ENCODE data around the gene DLGAP1. TPM values are rescaled to one million over a fixed set of nuclear protein-coding genes. Genes with fewer than 3 reads are reported as not detected.

The DLGAP1 gene
- polyA plus RNA-seq, 6 donors from 2014 or later, result 0.32 TPM; not detected in 5

DNA sequence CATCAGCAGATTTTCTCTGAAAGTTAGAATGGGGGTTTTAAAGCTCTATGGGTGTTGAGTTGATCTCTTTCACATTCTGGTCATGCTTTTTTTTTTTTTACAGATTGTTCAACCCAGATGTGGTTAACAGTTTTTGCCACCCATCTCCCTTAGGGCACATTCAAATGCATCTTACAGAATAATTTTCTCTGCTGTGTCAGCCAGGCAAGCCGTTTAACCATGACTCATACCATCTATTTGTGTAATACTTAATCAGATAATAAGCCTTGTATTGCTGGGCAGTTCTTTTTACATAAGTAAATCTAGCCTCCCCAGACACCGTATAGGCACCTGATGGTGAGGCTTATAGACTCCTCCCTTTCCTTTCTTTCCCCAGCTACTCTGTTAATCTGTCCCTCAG lies 943.1 kb downstream of the DLGAP1 start:
- ATAC-seq (ENCODE audit: low read depth in 2 of 2), result no peak
- no peaks in the 10 kb centered on the region for H3K27me3 Mint-ChIP-seq
- H3K27ac Mint-ChIP-seq, result peak overlapping the region in 1 of 6 donors; percentile 70
- H3K4me1 Mint-ChIP-seq, result peaks cover 0 to 6% (median 4%) of the 10 kb centered on the region in 3 donors
- no peaks in the 10 kb centered on the region for H3K36me3 Mint-ChIP-seq
- no peaks in the 10 kb centered on the region for H3K9me3 Mint-ChIP-seq
- no peak overlapping the region for H3K4me3 Mint-ChIP-seq
- DNase-seq, result no peak

DNA sequence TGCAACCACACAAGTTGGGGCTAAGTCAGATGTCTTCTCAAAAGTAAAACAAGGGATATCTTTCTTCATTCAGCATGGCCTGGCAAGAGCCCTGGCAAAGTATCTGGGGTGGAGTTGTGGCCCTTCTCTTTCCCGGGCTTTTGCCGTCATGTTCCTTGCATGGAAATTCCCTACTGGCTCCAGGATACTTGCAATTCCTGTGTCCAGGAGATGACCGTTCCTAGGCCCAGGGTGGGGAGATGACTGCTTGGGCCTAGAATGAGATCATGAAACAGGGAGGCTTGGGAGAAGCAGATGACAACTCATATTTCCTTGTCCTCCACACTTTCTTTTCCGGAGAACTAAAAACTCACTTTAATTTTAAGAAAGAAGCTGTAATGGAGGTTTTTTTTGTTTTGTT lies 944.2 kb downstream of the DLGAP1 start:
- H3K4me3 Mint-ChIP-seq, result no peak overlapping the region
- H3K27me3 Mint-ChIP-seq, result no peaks in the 10 kb centered on the region
- no peak for ATAC-seq (ENCODE audit: low read depth in 2 of 2)
- no peaks in the 10 kb centered on the region for H3K9me3 Mint-ChIP-seq
- H3K36me3 Mint-ChIP-seq, result no peaks in the 10 kb centered on the region
- peaks cover 0 to 6% (median 4%) of the 10 kb centered on the region in 3 donors for H3K4me1 Mint-ChIP-seq
- no peak for DNase-seq
- no peak overlapping the region for H3K27ac Mint-ChIP-seq

DNA sequence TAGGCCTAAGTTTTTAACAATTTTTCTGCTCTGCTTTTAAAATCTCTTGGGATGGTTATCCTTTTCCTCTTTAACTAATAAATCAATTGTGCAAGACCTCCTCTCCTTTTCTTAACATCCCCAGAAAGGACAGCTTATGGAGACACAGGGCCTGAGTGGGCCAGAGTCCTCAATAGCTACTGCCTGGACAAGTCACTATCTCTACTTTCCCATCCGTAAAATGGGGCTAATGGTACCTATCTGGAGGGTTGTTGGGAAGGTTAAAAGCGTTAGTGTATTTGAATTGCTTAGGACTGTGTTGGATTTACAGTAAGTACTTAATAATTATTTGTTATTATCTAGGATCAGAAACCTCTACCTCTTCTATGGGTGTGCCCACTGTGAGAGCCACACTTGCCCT lies 945.1 kb downstream of the DLGAP1 start:
- Mint-ChIP-seq H3K4me3 (peak overlapping the region in 1 of 8 donors; percentile 41), H3K36me3 (no peaks in the 10 kb centered on the region), H3K27ac (no peak overlapping the region), H3K4me1 (peaks cover 0 to 6% (median 4%) of the 10 kb centered on the region in 3 donors), H3K9me3 (no peaks in the 10 kb centered on the region), H3K27me3 (peaks cover 0 to 1% (median 0%) of the 10 kb centered on the region in 3 donors)
- DNase-seq (no peak), ATAC-seq (ENCODE audit: low read depth in 2 of 2) (no peak)

DNA sequence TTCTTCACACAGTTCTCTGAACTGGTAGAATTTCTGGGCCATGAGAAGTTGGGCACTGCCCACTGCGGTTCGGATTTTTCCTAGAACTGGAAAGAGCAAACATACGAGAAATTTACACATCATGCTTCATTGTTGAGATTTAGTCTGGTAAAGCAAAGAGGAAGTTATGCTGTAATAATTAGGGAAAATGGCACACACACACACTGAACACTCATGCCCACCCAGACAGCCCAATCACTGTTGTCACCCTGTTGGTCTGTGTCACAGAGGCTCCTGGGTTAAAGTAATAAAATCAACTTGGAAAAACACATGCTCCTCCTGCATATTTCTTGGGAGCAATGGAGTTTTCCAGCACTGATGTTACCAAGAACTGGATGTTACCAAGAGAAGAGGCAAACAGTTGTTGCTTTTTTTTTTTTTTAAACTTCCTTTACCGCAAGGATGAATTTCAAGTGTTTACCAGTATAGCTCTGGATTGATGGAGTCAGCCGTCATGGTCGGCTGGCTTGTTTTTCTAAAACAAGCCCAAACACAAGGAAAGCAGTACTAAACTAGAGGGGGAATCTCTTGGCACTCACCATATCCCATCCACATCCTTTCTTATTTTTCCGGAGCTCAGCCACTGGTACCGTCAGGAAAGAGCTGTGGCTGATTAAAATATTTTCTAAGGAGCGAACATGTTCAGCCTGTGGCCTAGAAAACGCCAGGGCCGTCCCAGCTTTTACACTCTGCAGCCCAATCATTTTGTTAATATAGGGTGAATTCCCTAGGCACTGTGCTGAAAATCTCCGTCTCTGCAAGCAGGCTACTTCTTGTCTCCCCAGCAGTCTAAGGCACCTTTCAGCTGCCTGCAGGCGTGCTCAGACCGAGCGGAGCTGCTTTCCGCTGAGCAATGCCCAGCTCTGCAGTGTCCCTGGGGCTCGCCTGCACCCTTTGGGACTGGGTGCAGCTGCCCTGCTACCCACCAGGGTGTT lies 946.2 kb downstream of the DLGAP1 start:
- H3K27ac Mint-ChIP-seq, result peak overlapping the region in 1 of 6 donors; percentile 34
- DNase-seq (no peak), ATAC-seq (ENCODE audit: low read depth in 2 of 2) (no peak)
- no peaks in the 10 kb centered on the region for H3K9me3 Mint-ChIP-seq
- H3K4me1 Mint-ChIP-seq, result peaks cover 0 to 6% (median 4%) of the 10 kb centered on the region in 3 donors
- H3K27me3 Mint-ChIP-seq, result peaks cover 0 to 5% (median 0%) of the 10 kb centered on the region in 3 donors
- H3K36me3 Mint-ChIP-seq, result no peaks in the 10 kb centered on the region
- H3K4me3 Mint-ChIP-seq, result no peak overlapping the region

DNA sequence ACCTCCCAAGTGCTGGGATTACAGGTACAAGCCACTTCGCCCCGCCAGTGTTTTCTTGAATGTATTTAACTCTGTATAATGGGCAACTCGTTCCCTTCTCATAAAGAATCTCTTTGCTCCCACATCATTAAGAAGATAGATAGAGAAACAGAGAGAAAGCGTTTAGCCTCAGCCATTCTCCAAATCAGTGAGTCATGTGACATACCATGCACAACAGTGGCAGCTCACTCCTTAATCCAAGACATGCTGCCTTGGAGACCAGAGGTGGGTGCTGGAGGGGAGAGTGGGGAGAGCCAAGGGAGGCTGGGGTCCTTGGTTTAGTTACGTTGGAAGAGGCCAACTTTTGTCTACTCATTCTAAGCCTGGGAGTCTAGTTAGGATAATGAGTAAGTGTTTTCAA lies 950.5 kb downstream of the DLGAP1 start:
- DNase-seq (no peak), ATAC-seq (ENCODE audit: low read depth in 2 of 2) (no peak)
- Mint-ChIP-seq H3K4me1 (peaks cover 3 to 6% (median 5%) of the 10 kb centered on the region in 3 donors), H3K4me3 (no peak overlapping the region), H3K36me3 (no peaks in the 10 kb centered on the region), H3K27me3 (peaks cover 5 to 20% (median 5%) of the 10 kb centered on the region in 3 donors), H3K9me3 (no peaks in the 10 kb centered on the region), H3K27ac (no peak overlapping the region)

DNA sequence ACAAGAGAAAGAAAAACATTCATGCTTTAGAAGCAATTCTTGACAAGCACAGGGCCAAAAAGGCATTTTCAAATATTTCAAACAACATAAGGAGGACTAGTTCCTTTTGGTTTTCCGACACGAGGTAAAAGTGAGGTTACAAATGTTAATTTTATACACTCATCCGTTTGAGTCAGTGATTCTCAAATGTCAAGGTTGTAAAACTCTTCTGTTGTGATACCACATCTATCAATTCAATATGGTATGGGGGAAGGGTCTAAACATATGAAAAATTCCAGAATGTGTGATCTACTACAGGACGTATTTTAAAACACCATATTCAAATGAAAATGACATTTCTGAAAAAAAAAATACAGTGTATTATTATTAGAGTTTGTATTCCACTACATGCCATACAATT lies 952.5 kb downstream of the DLGAP1 start:
- Mint-ChIP-seq H3K27ac (no peak overlapping the region), H3K27me3 (peaks cover 17 to 31% (median 18%) of the 10 kb centered on the region in 3 donors), H3K4me1 (peaks cover 11 to 17% (median 16%) of the 10 kb centered on the region in 3 donors), H3K4me3 (no peak overlapping the region), H3K9me3 (peaks cover 0 to 2% (median 0%) of the 10 kb centered on the region in 7 donors), H3K36me3 (no peaks in the 10 kb centered on the region)
- ATAC-seq (ENCODE audit: low read depth in 2 of 2), result no peak
- no peak for DNase-seq

DNA sequence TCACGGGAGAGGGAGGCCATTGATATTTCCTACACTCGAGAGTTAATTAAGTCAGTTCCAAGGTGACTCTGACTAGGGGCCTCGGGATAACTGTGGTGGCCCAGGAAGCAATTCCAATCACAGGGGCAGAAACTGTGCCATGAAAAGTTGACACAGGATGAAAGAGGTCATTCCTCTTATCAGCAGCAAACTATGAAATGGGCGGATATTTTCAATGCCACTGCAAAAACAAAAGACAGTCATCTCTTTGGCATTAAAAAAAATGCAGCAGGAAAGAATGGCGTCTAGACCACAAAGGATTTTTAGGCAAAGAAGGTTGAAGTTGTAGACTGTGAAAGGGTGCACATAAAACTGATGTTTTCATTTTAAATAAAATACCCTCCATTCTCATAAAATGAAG lies 955.1 kb downstream of the DLGAP1 start:
- no peaks in the 10 kb centered on the region for H3K36me3 Mint-ChIP-seq
- H3K27ac Mint-ChIP-seq, result no peak overlapping the region
- peaks cover 17 to 30% (median 18%) of the 10 kb centered on the region in 3 donors for H3K27me3 Mint-ChIP-seq
- peaks cover 0 to 2% (median 0%) of the 10 kb centered on the region in 7 donors for H3K9me3 Mint-ChIP-seq
- peak overlapping the region; percentile 9 to 87 (median 78) for H3K4me3 Mint-ChIP-seq
- peaks cover 11 to 21% (median 17%) of the 10 kb centered on the region in 3 donors for H3K4me1 Mint-ChIP-seq
- DNase-seq (no peak), ATAC-seq (ENCODE audit: low read depth in 2 of 2) (no peak)

DNA sequence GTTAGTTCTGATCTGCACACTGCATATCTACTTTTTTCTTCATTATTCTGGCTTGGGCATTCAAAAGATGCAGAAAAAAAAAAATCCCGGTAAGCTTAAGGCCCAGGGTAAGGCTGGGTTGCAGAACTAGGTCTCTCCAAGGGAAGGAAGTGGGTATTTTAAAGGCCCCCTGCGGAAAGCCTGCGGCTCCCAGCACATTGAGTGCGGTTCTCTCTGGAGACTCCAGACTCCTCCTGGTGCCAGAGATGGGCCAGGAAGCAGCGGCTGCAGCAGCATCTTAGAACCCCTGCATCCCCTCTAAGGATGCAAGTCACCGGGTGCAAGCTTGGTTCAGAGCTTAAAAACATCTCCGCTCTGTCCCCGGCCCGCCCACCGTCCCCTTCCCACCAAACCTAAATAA lies 955.6 kb downstream of the DLGAP1 start:
- peak overlapping the region; percentile 75 to 91 (median 86) for H3K4me3 Mint-ChIP-seq
- peaks cover 11 to 23% (median 20%) of the 10 kb centered on the region in 3 donors for H3K4me1 Mint-ChIP-seq
- H3K27ac Mint-ChIP-seq, result peak overlapping the region in 2 of 6 donors; percentile 22 to 61
- H3K36me3 Mint-ChIP-seq, result no peaks in the 10 kb centered on the region
- H3K9me3 Mint-ChIP-seq, result peaks cover 0 to 2% (median 0%) of the 10 kb centered on the region in 7 donors
- peaks cover 17 to 26% (median 18%) of the 10 kb centered on the region in 3 donors for H3K27me3 Mint-ChIP-seq
- ATAC-seq (ENCODE audit: low read depth in 2 of 2), result peak; percentile 10 to 15
- no peak for DNase-seq

DNA sequence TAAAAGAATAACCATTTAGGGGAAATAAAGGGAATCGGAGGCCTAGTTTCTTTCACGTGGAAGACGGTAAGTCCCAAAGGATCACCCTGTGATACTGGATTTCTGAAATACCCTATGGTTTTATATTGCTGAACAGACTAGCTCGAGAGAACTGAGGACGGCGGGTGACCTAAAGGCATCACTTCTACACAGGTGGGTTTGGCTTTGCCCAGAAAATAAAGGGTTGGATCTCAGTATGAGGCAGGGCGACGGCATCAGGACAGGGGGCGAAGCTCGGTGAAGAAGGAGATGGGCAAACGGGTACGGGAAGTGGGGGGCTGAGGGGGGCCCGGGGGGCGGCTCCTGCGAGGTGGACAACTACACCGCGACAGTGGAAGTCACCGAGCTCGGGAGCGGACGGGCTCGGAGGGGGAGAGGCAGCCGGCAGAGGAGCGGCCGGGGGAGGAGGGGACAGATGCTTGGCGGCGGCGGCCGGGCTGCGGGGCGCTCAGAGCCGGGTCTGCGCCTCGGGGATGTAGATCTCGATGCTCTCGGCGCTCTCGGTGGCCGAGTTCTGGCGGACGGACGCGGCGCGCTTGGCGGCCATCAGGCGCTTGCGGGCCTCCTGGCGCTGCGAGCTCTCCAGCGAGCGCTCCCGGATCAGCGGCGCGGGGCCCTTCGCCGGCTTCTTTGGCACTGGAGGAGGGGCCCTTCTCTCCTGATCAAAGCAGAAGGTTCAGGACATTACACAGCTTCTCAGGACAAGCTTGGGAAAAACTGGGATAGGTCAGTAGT lies 956.2 kb downstream of the DLGAP1 start:
- ATAC-seq (ENCODE audit: low read depth in 2 of 2) (peak; percentile 46 to 49), DNase-seq (no peak)
- Mint-ChIP-seq H3K4me1 (peaks cover 14 to 28% (median 26%) of the 10 kb centered on the region in 3 donors), H3K36me3 (no peaks in the 10 kb centered on the region), H3K9me3 (peaks cover 0 to 2% (median 0%) of the 10 kb centered on the region in 7 donors), H3K4me3 (peak overlapping the region; percentile 75 to 91 (median 86)), H3K27me3 (peaks cover 17 to 26% (median 18%) of the 10 kb centered on the region in 3 donors), H3K27ac (peak overlapping the region in 2 of 6 donors; percentile 22 to 47)

DNA sequence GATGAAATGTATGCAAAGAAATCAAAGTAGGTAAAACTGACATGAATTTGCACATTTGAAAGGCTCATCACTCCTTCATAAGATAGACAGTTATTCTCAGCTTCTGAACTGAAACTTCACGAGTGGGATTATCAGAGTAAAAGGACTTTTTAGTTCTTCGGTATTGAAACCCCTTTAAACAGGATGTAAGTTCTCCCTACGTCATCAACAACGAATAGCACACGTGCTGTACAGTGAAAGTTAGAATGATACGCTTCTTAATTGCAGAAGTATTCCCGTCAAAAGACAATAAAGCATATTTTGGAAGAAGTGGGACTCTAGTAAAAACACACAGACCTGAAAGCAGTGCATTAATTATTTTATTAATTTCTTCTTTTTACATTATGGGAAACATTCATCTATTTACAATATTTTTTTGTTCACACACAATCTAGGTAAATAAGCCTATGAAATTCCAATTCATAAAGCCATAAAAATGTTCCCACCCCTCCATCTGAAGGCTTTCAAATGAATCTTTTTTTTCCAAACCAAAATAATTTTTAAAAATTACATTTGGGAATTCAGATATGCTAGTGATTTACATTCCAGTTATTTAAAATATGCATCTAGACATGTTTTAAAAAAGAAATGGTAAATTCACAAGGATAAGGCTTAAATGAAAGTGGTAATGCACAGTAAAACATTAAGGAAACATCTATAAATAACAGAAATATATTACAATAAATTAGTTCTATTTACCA lies 959.2 kb downstream of the DLGAP1 start:
- Mint-ChIP-seq H3K4me1 (peaks cover 24 to 42% (median 38%) of the 10 kb centered on the region in 3 donors), H3K9me3 (peaks cover 0 to 2% (median 0%) of the 10 kb centered on the region in 7 donors), H3K36me3 (no peaks in the 10 kb centered on the region), H3K27ac (peak overlapping the region in 3 of 6 donors; percentile 16 to 67 (median 52)), H3K27me3 (peaks cover 17 to 18% (median 17%) of the 10 kb centered on the region in 3 donors), H3K4me3 (peak overlapping the region in 4 of 8 donors; percentile 13 to 59 (median 22))
- ATAC-seq (ENCODE audit: low read depth in 2 of 2), result peak; percentile 81
- DNase-seq, result peak; percentile 54

DNA sequence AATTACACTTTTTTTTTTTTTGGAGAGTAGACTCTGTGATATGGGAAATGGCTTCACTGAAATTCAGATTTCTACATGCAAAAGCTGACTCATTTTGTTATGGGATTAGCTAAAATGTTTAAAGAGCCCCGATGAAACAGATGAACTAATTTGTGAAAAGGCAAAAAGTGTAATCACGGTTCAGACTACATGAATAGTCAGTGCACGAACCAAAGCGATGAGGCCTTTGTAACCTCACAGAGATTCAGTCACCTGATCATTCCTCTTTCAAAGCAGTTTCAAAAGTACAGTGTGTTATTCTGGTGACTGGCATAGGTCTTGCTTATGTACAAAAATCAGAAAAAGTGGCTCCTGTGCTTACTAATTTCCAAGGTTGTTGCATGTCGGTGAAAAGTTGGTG lies 960.5 kb downstream of the DLGAP1 start:
- H3K27ac Mint-ChIP-seq, result peak overlapping the region in 3 of 6 donors; percentile 49 to 87 (median 74)
- peaks cover 0 to 2% (median 0%) of the 10 kb centered on the region in 7 donors for H3K9me3 Mint-ChIP-seq
- DNase-seq, result no peak
- peaks cover 11 to 17% (median 11%) of the 10 kb centered on the region in 3 donors for H3K27me3 Mint-ChIP-seq
- no peaks in the 10 kb centered on the region for H3K36me3 Mint-ChIP-seq
- peak overlapping the region in 5 of 8 donors; percentile 29 to 90 (median 60) for H3K4me3 Mint-ChIP-seq
- no peak for ATAC-seq (ENCODE audit: low read depth in 2 of 2)
- H3K4me1 Mint-ChIP-seq, result peaks cover 26 to 41% (median 38%) of the 10 kb centered on the region in 3 donors

DNA sequence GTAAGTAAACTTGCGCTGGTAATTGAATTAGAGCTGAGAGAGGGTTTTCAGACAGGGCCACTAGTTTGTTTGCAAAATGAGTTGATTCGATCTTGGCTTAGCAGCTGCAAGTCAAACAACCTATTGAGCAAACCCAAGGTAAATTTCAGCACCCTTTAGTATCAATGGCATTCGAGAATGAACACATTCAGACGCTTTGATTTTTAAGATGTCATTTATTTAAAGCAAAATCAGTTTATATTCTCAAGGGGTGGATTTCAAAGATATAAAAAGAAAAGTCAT lies 960.9 kb downstream of the DLGAP1 start:
- H3K27ac Mint-ChIP-seq, result peak overlapping the region; percentile 52 to 93 (median 88)
- peaks cover 25 to 38% (median 35%) of the 10 kb centered on the region in 3 donors for H3K4me1 Mint-ChIP-seq
- DNase-seq (no peak), ATAC-seq (ENCODE audit: low read depth in 2 of 2) (no peak)
- peaks cover 0 to 2% (median 0%) of the 10 kb centered on the region in 7 donors for H3K9me3 Mint-ChIP-seq
- H3K36me3 Mint-ChIP-seq, result no peaks in the 10 kb centered on the region
- H3K27me3 Mint-ChIP-seq, result peaks cover 7 to 14% (median 9%) of the 10 kb centered on the region in 3 donors
- H3K4me3 Mint-ChIP-seq, result peak overlapping the region; percentile 61 to 90 (median 82)
